Suppressor macrophage treated with lipopolysaccharide for 4 hours (primary cell): Measurements from ENCODE around the gene APOA4.
"Not testable (repeated sequence)": the region's sequence is repeated elsewhere in the genome, so short reads cannot be mapped to it uniquely, and the experiment has no call there.

Source experiments
- DNase-seq: peaks from one replicate; pipeline ENCODE4 v3.0.0-alpha.2; 2020

The APOA4 gene

DNA sequence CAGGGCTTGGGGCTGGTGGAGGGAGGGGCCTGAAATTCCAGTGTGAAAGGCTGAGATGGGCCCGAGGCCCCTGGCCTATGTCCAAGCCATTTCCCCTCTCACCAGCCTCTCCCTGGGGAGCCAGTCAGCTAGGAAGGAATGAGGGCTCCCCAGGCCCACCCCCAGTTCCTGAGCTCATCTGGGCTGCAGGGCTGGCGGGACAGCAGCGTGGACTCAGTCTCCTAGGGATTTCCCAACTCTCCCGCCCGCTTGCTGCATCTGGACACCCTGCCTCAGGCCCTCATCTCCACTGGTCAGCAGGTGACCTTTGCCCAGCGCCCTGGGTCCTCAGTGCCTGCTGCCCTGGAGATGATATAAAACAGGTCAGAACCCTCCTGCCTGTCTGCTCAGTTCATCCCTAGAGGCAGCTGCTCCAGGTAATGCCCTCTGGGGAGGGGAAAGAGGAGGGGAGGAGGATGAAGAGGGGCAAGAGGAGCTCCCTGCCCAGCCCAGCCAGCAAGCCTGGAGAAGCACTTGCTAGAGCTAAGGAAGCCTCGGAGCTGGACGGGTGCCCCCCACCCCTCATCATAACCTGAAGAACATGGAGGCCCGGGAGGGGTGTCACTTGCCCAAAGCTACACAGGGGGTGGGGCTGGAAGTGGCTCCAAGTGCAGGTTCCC, 6.5 kb upstream of the APOA4 start, which contains the start of gene APOC3:
Gene APOC3, plus strand, starts transcription at position 383 of the 659 bp plus-strand sequence. CDS start 676 bp downstream, outside the sequence.
- DNase-seq: no peak

DNA sequence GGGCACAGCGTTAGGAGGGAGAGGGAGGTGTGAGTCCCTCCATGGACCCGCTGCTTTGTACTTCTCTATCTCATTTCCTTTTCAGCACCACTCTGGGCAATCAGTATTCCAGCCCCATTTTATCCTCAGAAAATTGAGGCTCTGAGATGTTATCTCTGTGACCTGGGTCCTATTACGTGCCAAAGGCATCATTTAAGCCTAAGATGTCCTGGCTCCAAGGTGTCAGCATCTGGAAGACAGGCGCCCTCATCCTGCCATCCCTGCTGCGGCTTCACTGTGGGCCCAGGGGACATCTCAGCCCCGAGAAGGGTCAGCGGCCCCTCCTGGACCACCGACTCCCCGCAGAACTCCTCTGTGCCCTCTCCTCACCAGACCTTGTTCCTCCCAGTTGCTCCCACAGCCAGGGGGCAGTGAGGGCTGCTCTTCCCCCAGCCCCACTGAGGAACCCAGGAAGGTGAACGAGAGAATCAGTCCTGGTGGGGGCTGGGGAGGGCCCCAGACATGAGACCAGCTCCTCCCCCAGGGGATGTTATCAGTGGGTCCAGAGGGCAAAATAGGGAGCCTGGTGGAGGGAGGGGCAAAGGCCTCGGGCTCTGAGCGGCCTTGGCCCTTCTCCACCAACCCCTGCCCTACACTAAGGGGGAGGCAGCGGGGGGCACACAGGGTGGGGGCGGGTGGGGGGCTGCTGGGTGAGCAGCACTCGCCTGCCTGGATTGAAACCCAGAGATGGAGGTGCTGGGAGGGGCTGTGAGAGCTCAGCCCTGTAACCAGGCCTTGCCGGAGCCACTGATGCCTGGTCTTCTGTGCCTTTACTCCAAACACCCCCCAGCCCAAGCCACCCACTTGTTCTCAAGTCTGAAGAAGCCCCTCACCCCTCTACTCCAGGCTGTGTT, 5.8 kb upstream of the APOA4 start:
- DNase-seq: no peak

DNA sequence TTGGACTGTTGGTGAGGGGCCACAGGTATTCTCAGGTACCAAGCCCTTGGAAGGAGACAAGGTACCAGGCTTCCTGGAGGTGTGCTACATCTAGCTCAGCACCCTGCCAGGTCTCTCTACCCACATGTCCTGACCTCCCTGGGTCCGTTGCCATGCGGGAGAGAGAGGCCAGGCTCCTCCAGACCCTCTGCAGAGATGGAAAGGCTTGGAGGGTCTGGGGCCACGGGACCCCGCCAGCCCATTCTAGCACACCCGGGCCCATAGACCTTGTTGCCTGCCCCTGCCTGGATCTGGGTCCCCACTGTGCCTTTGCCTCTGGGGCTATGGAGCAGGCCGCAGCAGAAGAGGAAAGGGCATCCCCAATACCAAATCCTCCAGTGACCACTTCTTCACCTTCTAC, 4.4 kb upstream of the APOA4 start:
- no peak for DNase-seq

GRCh38 chr11:116826751-116827431, 3.8 kb upstream of the APOA4 start:
- no peak for DNase-seq

GRCh38 chr11:116825854-116826750, 3.0 kb upstream of the APOA4 start:
- DNase-seq: no peak

DNA sequence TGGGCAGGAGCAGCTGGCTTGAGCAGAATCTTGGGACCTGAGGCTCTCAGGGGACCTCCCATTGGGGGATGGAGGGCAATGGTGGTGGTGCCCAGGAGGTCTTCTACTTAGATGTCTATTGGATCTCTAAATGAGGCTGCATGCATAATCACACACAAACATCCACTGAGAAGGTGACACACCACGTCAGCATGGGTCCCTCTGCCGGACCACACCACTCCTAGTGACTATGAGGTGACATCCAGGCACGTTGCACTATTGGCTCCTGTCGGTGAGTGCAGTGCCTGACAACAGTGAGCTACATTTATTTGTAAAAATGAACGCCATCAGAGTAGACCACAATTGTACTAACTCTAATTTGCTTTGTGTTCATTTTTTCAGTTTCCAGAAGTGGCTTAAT, 2.3 kb upstream of the APOA4 start:
- no peak for DNase-seq

GRCh38 chr11:116822575-116822974, 529 bp downstream of the APOA4 start:
- no peak for DNase-seq

GRCh38 chr11:116821050-116821918, 1.8 kb downstream of the APOA4 start:
- no peak for DNase-seq

DNA sequence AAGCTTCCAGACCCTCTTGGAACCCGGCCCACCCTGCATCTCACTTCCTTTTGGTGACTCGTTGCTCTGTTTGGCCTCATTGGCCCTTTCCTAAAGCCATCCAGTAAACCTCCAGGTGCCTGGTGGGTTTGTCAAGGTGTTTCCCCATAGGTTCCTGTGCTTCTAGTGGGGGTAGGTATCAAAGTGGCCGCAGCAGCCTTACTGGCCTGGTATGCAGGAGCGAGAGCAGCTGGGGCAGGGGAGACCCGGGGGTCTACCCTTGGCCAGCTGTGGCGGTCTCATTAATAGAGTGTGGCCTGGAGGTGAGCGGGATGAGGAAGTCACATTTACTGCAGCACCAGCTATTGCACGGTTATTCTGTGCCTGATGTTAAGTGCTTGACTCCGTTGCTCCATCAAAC, 4.1 kb downstream of the APOA4 start:
- no peak for DNase-seq

DNA sequence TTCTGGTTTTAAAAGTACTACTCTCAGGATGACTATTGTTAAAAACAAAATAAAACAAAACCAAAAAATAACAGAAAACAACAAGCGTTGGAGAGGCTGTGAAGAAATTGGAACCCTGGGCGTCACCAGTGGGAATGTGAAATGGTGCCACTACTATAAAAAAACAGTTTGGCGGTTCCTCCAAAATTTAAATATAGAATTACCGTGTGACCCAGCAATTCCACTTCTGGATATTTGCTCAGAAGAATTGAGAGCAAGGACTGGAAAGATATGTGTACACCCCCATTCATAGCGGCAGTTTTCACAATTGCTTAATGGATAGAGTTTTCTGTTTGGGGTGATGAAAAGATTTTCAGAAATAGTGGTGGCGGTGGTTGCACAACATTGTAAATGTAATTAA, 8.6 kb downstream of the APOA4 start:
- DNase-seq: no peak

DNA sequence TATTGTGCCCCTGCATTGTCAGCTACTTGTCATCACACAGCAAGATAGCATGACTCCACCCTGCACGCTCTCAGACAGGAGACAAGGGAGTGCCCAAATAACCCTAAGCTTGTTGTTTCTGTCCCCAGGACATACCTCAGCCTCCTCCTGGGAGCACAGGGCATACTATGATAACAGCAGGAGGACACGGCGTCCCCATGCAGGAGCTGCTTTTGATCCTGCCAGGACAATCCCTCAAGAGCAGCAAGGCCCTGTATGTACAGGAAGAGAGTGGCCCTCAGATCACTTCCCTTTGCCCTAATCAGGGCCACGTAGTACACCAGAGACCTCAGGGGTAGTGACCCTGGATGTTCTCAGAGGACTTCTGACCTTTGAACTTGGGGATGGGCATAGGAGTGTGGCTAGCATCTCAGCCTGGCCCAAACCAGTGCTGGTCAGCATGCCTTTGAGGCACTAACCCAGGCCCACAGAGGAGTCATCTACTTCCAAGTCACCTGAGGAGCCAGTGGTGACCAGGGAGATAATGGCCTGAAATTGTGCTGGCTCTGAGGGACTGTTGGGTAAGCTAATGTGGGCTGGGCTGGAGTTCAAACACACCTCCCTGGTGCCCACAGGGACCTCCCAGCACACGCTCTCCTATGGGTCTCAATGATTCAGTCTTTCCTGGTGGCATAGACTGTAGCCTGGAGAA, 9.2 kb downstream of the APOA4 start:
- DNase-seq: no peak

DNA sequence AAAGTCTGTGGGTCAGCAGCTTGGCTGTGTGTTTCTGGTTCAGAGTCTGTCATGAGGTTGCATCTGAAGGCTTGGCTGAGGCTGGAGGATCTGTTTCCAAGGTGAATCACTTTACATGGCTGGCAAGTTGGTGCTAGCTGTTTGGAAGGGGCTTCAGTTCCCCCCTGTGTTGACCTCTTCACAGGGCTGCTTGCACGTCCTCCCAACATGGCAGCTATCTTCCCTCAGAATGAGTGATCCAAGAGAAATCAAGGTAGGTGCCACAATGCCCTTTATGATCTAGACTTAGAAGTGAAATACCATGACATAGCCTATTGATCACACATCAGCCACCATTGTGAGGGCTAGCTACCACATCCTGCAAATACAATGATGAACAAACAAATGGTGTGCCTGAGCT, 9.9 kb downstream of the APOA4 start:
- no peak for DNase-seq

GRCh38 chr11:116812109-116812508, 11.0 kb downstream of the APOA4 start:
- DNase-seq: no peak

GRCh38 chr11:116811194-116811593, 11.9 kb downstream of the APOA4 start:
- no peak for DNase-seq

GRCh38 chr11:116808262-116809175, 14.6 kb downstream of the APOA4 start:
- no peak for DNase-seq

DNA sequence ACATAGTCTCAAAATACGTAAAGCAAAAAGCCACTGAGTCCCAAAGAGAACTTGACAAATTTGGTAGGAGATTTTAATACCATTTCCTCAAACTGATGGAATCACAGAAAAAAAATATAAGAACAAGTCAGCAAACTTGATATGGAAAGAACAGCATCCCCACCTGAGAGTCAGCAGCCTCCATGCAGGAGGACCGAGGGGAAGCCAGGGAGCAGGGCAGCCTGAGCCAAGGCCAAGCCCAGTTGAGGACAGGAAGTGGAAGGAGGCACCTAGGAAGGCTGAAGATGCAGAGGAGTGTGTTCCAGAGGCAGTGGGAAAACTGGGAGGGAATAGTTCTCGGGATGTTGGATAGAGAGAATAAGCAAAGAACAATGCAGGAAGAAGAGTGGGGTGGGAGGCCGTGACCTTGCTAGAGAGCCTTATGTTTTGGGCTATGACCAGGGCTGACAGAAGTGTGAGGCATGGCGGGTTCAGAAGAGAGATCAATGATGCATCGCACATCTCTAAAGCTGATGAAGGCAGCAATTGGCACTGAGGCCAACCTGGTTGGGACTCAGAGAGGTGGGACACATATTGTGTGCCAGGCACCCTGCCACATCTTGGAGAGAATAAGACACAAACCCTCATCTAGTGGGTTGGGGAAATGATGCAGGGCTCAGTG, 15.4 kb downstream of the APOA4 start:
- DNase-seq: no peak

- no peak for DNase-seq
Observed at GRCh38 chr11:116804001-116804400, 19.1 kb downstream of the APOA4 start.

GRCh38 chr11:116801662-116802061, 21.4 kb downstream of the APOA4 start:
- not testable (repeated sequence) for DNase-seq

DNA sequence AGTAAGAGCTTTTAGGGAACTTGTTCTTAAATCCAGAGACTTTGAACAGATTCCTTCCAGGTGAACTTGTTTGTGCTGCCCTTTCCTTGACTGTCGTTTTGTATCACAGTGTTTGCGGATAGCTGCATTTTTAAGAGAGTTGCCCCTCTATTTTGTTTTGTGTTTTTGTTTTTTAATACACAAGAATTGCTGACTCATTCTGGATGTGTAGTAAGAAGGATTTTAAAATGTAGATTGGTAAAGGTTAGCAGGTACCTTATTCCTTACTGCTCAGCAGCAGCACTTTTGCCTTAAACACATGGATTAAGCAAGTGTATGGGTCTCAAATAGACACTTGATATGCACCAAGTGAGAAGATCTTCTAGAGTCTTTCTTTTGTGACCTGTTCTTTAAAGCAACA, 22.5 kb downstream of the APOA4 start:
- DNase-seq: no peak
